ENCODE data around the gene MCU.

DNA sequence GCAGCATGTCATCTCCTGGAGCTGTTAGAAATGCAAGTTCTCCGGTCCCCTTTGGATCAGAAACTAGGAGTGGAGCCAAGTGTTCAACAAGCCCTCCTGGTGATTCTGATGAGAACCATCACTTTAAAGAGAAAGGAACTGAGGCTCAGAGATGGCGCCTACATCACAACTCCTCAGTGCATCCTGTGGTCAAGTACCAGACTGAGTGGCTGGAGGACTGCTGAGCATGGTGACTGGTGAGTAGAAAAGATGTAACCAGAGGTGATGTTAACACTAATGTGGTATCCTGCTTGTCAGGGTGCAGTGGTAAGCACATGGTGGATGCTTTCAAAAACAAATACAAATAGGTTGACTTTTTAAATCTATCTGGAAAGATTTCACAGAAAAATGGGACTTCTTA, 198.1 kb downstream of the MCU start:
- no peak for TF ChIP-seq CTCF (IDR thresholded peaks at IDR 0.05)
- TF ChIP-seq POLR2A (IDR thresholded peaks at IDR 0.05): no peak

Measured in testis (tissue), 2 donors.